Activated CD8-positive, alpha-beta memory T cell treated with anti-CD3 and anti-CD28 coated beads for 1 hour (primary cell): ENCODE results near the gene MISP.

Experiments
- DNase-seq, 2 donors: peaks; one replicate each; pipeline ENCODE4 v3.0.0-alpha.2; 2020; ENCODE audit warnings: low read depth in 1 of 2; ENCODE audit errors: extremely low read depth in 1 of 2

Gene MISP

DNA sequence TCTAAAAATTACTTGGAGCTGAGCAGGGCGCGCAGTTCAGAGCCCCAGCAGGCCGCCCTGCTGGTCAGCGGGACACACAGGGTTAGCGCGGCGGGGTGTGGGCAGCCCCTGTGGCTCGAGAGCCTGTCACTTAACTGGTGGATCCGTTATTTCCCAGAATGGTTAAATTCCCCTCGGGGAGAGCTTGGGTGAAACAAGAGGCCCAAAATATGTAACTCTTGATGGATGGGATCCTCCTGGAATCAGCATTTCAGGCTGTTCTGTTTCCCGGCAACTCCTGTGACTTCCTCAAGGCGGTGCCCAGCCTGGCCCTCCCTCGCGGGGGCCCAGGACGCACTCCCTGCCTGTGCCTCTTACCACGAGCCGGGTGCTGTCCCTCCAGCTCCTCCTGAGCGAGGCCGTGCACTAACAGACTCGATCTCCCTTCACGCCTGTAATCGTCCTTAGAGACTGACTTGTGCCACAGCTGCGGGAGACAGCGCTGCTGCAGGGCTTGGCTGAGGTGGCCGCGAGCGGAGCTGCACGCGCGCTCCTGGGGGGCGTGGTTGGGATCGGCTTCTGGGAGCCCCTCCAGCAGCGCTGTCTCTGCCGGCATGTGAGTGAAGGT, 56.0 kb downstream of the MISP start:
- no peak for DNase-seq

DNA sequence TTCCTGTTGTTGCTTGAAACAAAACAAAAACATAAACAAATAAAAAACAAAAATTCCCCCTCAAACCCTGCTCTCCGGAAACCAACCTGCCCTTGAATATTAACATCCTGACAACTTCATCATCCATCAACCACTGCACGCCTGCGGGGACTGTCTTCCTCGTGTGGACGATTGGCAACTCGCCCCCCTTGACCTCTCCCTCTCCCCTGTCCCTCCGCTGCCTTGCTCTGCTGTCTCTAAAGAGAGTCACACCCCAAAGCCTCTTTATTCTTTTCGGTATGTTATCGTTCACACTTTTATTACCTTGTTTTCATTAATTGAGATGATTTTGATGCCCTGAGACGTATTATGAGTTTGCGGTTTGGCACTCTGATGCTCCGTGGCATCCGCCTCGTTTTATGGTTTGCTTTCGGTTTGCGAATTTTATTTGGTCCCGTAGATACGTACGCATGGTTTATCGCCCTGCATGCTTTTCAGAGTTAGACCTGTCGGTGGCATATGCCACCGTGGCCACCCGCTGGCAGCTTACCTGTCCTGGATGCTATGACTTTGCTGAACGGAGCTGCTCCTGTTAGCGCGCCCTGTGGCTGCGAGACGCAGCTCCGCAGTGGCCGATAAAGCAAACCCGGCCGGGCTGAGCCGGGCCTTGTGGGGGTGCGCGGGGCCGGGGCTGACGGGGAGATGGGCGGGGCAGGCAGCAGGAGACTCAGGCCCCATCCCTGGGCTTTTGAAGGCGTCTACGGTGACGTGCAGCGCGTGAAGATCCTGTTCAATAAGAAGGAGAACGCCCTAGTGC, 56.9 kb downstream of the MISP start:
- no peak for DNase-seq

DNA sequence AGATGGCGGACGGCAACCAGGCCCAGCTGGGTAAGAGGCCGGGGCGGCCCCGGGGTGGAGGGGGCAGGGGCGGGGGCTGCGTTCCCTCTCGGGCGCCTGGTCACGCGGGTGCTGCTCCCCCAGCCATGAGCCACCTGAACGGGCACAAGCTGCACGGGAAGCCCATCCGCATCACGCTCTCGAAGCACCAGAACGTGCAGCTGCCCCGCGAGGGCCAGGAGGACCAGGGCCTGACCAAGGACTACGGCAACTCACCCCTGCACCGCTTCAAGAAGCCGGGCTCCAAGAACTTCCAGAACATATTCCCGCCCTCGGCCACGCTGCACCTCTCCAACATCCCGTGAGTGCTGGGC, 57.5 kb downstream of the MISP start:
- DNase-seq = no peak

DNA sequence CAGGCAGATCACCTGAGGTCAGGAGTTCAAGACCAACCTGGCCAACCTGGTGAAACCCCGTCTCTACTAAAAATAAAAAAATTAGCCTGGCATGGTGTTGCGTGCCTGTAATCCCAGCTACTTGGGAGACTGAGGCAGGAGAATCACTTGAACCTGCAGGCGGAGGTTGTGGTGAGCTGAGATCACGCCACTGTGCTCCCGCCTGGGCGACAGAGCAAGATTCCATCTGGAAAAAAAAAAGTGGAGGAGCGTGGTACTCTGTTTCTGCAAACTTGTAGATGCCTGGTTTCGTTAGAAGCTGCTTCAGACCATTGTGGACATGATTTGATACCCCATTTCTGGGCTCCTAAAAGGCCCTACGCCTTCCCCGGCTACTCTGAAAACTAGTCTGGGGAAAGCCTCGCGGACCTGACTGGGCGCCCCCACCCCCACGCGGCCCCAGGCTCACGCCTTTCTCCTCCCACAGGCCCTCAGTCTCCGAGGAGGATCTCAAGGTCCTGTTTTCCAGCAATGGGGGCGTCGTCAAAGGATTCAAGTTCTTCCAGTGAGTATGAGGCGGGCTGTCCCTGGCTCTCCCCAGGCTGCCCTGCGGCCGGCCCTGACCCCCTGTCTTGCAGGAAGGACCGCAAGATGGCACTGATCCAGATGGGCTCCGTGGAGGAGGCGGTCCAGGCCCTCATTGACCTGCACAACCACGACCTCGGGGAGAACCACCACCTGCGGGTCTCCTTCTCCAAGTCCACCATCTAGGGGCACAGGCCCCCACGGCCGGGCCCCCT, 59.4 kb downstream of the MISP start:
- DNase-seq = no peak

DNA sequence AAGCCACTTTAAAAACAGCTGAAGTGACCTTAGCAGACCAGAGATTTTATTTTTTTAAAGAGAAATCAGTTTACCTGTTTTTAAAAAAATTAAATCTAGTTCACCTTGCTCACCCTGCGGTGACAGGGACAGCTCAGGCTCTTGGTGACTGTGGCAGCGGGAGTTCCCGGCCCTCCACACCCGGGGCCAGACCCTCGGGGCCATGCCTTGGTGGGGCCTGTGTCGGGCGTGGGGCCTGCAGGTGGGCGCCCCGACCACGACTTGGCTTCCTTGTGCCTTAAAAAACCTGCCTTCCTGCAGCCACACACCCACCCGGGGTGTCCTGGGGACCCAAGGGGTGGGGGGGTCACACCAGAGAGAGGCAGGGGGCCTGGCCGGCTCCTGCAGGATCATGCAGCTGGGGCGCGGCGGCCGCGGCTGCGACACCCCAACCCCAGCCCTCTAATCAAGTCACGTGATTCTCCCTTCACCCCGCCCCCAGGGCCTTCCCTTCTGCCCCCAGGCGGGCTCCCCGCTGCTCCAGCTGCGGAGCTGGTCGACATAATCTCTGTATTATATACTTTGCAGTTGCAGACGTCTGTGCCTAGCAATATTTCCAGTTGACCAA, 60.1 kb downstream of the MISP start:
- no peak for DNase-seq

DNA sequence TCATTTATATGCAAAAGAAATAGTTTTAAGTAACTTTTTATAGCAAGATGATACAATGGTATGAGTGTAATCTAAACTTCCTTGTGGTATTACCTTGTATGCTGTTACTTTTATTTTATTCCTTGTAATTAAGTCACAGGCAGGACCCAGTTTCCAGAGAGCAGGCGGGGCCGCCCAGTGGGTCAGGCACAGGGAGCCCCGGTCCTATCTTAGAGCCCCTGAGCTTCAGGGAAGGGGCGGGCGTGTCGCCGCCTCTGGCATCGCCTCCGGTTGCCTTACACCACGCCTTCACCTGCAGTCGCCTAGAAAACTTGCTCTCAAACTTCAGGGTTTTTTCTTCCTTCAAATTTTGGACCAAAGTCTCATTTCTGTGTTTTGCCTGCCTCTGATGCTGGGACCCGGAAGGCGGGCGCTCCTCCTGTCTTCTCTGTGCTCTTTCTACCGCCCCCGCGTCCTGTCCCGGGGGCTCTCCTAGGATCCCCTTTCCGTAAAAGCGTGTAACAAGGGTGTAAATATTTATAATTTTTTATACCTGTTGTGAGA, 60.7 kb downstream of the MISP start:
- DNase-seq = no peak

DNA sequence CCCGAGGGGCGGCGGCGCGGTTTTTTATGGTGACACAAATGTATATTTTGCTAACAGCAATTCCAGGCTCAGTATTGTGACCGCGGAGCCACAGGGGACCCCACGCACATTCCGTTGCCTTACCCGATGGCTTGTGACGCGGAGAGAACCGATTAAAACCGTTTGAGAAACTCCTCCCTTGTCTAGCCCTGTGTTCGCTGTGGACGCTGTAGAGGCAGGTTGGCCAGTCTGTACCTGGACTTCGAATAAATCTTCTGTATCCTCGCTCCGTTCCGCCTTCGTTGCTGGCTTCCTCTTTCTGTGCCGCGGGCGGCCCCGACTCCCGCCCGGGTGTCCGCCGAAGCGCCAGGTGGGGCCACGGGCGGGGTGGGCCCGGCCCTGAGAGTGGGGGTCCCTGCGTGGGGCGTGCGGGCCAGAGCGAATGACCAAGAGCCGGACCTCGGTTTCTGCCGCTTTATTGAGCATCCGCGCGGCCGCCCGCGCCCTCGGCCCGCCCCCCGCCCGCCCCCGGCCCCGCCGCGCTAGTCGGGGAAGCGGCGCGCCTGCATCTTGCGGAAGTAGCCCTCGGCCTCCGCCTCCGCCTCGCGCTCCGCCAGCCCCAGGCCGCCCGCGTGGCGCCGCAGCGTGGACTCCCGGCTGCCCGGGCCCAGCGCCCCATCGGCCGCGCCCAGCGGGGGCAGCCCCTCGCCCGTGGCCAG, 61.3 kb downstream of the MISP start:
- no peak for DNase-seq

DNA sequence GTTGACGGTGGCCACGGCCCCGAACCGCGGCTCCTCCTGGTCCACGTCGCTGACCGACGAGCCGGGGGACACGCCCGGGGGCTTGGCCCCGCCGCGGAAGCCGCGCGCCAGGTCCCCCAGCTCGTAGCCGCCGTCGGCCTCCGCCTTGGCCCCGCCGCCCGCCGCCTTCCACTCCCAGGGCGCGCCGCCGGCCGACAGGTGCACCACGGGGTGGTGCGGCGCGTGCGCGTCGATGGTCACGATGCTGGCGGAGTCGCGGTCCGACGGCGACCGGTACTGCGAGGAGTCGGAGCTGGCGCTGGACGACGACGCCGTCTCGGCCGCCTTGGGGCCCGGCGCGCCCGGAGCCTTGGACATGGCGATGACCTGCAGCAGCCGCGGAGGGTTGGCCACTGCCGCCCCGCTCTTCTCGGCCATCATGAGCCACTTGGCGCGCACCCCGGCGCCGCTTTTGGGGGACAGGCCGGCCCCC, 61.9 kb downstream of the MISP start:
- DNase-seq = no peak

DNA sequence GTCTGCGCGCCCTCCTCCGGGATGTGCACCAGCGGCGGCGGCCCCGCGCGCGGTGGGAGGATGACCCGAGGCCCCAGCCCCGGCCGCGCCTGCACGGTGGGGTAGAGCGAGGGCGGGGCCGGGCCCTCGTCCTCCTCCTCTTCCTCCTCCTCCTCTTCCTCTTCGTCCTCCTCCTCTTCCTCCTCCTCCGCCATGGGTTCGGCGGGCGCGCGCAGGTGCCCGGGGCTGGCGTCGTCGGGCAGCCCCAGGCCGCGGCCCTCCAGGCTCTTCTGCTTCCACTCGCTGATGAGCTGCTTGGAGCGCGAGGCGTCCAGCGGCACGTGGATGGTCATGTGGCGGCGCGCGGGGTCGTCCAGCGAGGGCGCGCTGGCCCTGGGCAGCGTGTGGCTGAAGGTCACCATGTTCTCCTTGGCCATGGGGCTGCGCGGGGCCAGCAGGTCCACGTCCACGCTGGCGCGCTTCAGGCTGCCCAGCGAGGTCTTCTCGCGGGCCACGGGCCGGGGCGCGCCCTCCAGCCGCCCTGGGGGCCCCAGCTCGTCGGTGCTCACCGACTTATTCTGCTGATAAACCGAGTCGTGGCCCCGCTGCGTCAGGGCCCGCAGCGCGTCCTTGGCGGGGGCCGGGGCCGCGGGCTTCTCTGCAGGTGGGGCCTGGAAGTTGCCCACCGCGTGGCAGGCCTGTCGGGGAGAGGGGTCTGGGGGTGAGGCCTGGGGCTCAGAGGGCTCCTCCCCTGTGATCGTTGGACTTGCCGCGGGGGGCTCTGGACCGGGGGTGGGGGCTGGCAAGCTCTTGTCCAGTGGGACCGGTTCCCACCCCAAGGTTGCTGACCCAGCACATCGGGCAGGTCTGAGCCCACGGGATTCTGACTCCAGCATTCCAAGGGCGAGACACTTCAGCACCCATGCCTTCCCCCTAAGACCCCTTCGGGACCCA, 62.6 kb downstream of the MISP start:
- no peak for DNase-seq
